CD14-positive monocyte (primary cell): Measurements from ENCODE around the gene ELF5. TPM values are rescaled to one million over a fixed set of nuclear protein-coding genes. Genes with fewer than 3 reads are reported as not detected.

Source experiments
- DNase-seq, 3 donors: peaks; one replicate each; pipeline ENCODE4 v3.0.0-alpha.2; 2011 to 2022
- H2AFZ ChIP-seq: 2 replicates; pipeline ENCODE4 v1.6.0; 2012; ENCODE audit warnings: mild to moderate bottlenecking, low read depth, low read length, inconsistent platforms; ENCODE audit not compliant: insufficient read depth, poor library complexity, severe bottlenecking
- H3K27ac ChIP-seq, 2 donors: 1 replicate in 1 of 2; 2 replicates in 1 of 2; pipeline ENCODE4 v1.5.1; 2012 to 2013; ENCODE audit warnings: low read length in 2 of 2, control low read depth in 1 of 2, inconsistent platforms in 1 of 2, low read depth in 1 of 2, mild to moderate bottlenecking in 1 of 2
- H3K27me3 ChIP-seq, 2 donors: one replicate each; pipeline versions ENCODE4 v1.6.0 to v1.6.1; 2011 to 2013; ENCODE audit warnings: low read length in 2 of 2; ENCODE audit not compliant: control insufficient read depth in 2 of 2, insufficient read depth in 2 of 2
- H3K36me3 ChIP-seq, 2 donors: replicated peaks in 1 of 2; 1 replicate in 1 of 2; 2 replicates in 1 of 2; pipeline versions ENCODE4 v1.5.1 to v1.6.1; 2012 to 2013; ENCODE audit warnings: low read length in 2 of 2, control low read depth in 1 of 2, inconsistent platforms in 1 of 2, mild to moderate bottlenecking in 1 of 2; ENCODE audit not compliant: insufficient read depth in 2 of 2, control insufficient read depth in 1 of 2
- H3K4me1 ChIP-seq, 2 donors: 1 replicate in 1 of 2; 2 replicates in 1 of 2; pipeline versions ENCODE4 v1.5.1 to v1.6.1; 2012 to 2013; ENCODE audit warnings: low read length in 2 of 2, control low read depth in 1 of 2, inconsistent platforms in 1 of 2, mild to moderate bottlenecking in 1 of 2, moderate library complexity in 1 of 2; ENCODE audit not compliant: insufficient read depth in 2 of 2, control insufficient read depth in 1 of 2
- H3K4me2 ChIP-seq: replicated peaks from 2 replicates; pipeline ENCODE3; 2012; ENCODE audit warnings: low read length, moderate library complexity, mild to moderate bottlenecking; ENCODE audit not compliant: poor library complexity, severe bottlenecking; ENCODE audit errors: extremely low read depth
- H3K4me3 ChIP-seq, 3 experiments: fragments of 200-600 bp in 1 of 3; sonication (generic) in 1 of 3; replicated peaks in 1 of 3; 1 replicate in 2 of 3; 2 replicates in 1 of 3; pipeline ENCODE4 v1.5.1; 2011 to 2013; ENCODE audit warnings: low read length in 3 of 3, mild to moderate bottlenecking in 3 of 3, control low read depth in 2 of 3, low read depth in 2 of 3, inconsistent platforms in 1 of 3, moderate library complexity in 1 of 3
- H3K79me2 ChIP-seq: 2 replicates; pipeline ENCODE4 v1.6.0; 2012; ENCODE audit warnings: mild to moderate bottlenecking, control low read depth, inconsistent platforms, low read length, moderate library complexity; ENCODE audit not compliant: insufficient read depth
- H3K9ac ChIP-seq: 2 replicates; pipeline ENCODE4 v1.6.0; 2017; ENCODE audit warnings: low read length, mild to moderate bottlenecking; ENCODE audit not compliant: insufficient read depth, poor library complexity, severe bottlenecking
- H3K9me3 ChIP-seq, 2 donors: replicated peaks in 1 of 2; 1 replicate in 1 of 2; 2 replicates in 1 of 2; pipeline versions ENCODE4 v1.5.1 to v1.6.1; 2012 to 2013; ENCODE audit warnings: low read length in 2 of 2, control low read depth in 1 of 2; ENCODE audit not compliant: control insufficient read depth in 1 of 2, insufficient read depth in 1 of 2
- H4K20me1 ChIP-seq: 2 replicates; pipeline ENCODE4 v1.6.0; 2012; ENCODE audit warnings: mild to moderate bottlenecking, low read length, control low read depth, moderate library complexity; ENCODE audit not compliant: insufficient read depth
- H3K27ac Mint-ChIP-seq, 7 donors: one replicate each; pipeline ENCODE4 v1.8.0; 2020; ENCODE audit warnings: mild to moderate bottlenecking in 7 of 7, mixed read lengths in 7 of 7, moderate library complexity in 6 of 7, inconsistent platforms in 2 of 7
- H3K27me3 Mint-ChIP-seq, 3 donors: one replicate each; pipeline ENCODE4 v1.8.0; 2021 to 2022; ENCODE audit warnings: low read depth in 3 of 3, mild to moderate bottlenecking in 3 of 3, mixed read lengths in 3 of 3, moderate library complexity in 3 of 3, inconsistent platforms in 1 of 3
- H3K36me3 Mint-ChIP-seq, 2 donors: one replicate each; pipeline ENCODE4 v1.8.0; 2020; ENCODE audit warnings: mixed read lengths in 2 of 2, inconsistent platforms in 1 of 2, mild to moderate bottlenecking in 1 of 2
- H3K4me1 Mint-ChIP-seq: one replicate; pipeline ENCODE4 v1.8.0; 2020; ENCODE audit warnings: mild to moderate bottlenecking, mixed read lengths
- H3K4me3 Mint-ChIP-seq, 2 donors: one replicate each; pipeline ENCODE4 v1.8.0; 2020; ENCODE audit warnings: mild to moderate bottlenecking in 2 of 2, mixed read lengths in 2 of 2, moderate library complexity in 1 of 2
- H3K9me3 Mint-ChIP-seq, 7 donors: one replicate each; pipeline ENCODE4 v1.8.0; 2020 to 2022; ENCODE audit warnings: mixed read lengths in 7 of 7, mild to moderate bottlenecking in 6 of 7, moderate library complexity in 6 of 7, inconsistent platforms in 2 of 7
- CTCF ChIP-seq: fragments of 200-600 bp; IDR thresholded peaks from one replicate; pipeline ENCODE4 v1.8.0; 2022; ENCODE audit warnings: antibody characterized with exemption, mild to moderate bottlenecking
- WGBS: methylation state at CpG from one replicate; pipeline ENCODE4 v1.1.5; 2013; ENCODE audit warnings: missing lambda C conversion rate; ENCODE audit not compliant: insufficient coverage; 5-methylcytosine and 5-hydroxymethylcytosine counted together
- intact Hi-C, 2 donors: fragments of 100-400 bp; cut with micrococcal nuclease; formaldehyde crosslinking; loops; one replicate each; pipeline versions ENCODE4 v1.15.0 to v1.15.1; 2023
- polyA plus RNA-seq, 3 donors: library from polyadenylated mRNA; depleted of rRNA in 1 of 3; unstranded in 2 of 3; stranded (reverse) in 1 of 3; fragments of 300-500 nt in 2 of 3; fragments of >200 nt in 1 of 3; fragmentation: Illumina TruSeq in 2 of 3; gene quantifications; 1 replicate in 2 of 3; 2 replicates in 1 of 3; pipeline ENCODE4 v1.2.3, GENCODE V29; 2012 to 2021

The ELF5 gene
- polyA plus RNA-seq, 3 donors = 0.27 TPM; not detected in 2

- no peak overlapping the region for H3K9ac ChIP-seq
- H3K27me3 ChIP-seq = peaks cover 0 to 3% of the 10 kb centered on the region in 2 donors
- H3K4me1 Mint-ChIP-seq = no peaks in the 10 kb centered on the region
- H4K20me1 ChIP-seq = no peaks in the 10 kb centered on the region
- no peaks in the 10 kb centered on the region for H3K36me3 ChIP-seq
- no peak overlapping the region for H2AFZ ChIP-seq
- no peak overlapping the region for H3K4me3 Mint-ChIP-seq
- TF ChIP-seq CTCF = no peak
- no peak overlapping the region for H3K27ac Mint-ChIP-seq
- H3K36me3 Mint-ChIP-seq = no peaks in the 10 kb centered on the region
- peaks cover under 1 to 6% (median 4%) of the 10 kb centered on the region in 7 donors for H3K9me3 Mint-ChIP-seq
- no CpG with 5 or more reads among the region's 1 CpG for WGBS
- no peak for DNase-seq
- peaks cover 2 to 5% of the 10 kb centered on the region in 2 donors for H3K9me3 ChIP-seq
- H3K27me3 Mint-ChIP-seq = peaks cover 1 to 3% (median 2%) of the 10 kb centered on the region in 3 donors
- no peaks in the 10 kb centered on the region for H3K79me2 ChIP-seq
- no peak overlapping the region for H3K27ac ChIP-seq
- intact Hi-C loops = no loop called here
- H3K4me2 ChIP-seq = no peak overlapping the region
- H3K4me3 ChIP-seq = no peak overlapping the region
- H3K4me1 ChIP-seq = no peaks in the 10 kb centered on the region
Measured at GRCh38 chr11:34529643-34530042, 16.0 kb upstream of the ELF5 start.

- H3K36me3 Mint-ChIP-seq = no peaks in the 10 kb centered on the region
- 80% methylated on average over 1 of the region's 2 CpGs for WGBS
- H3K4me1 Mint-ChIP-seq = no peaks in the 10 kb centered on the region
- H3K4me2 ChIP-seq = no peak overlapping the region
- peaks cover 0 to 3% of the 10 kb centered on the region in 2 donors for H3K27me3 ChIP-seq
- no peak for TF ChIP-seq CTCF
- peaks cover 0 to 2% (median 0%) of the 10 kb centered on the region in 3 donors for H3K27me3 Mint-ChIP-seq
- intact Hi-C loops = no loop called here
- no peaks in the 10 kb centered on the region for H4K20me1 ChIP-seq
- no peaks in the 10 kb centered on the region for H3K4me1 ChIP-seq
- H3K9ac ChIP-seq = no peak overlapping the region
- H3K27ac ChIP-seq = no peak overlapping the region
- H3K9me3 Mint-ChIP-seq = peaks cover 0 to 2% (median 0%) of the 10 kb centered on the region in 7 donors
- no peak overlapping the region for H2AFZ ChIP-seq
- no peaks in the 10 kb centered on the region for H3K79me2 ChIP-seq
- no peak overlapping the region for H3K4me3 Mint-ChIP-seq
- no peak overlapping the region for H3K4me3 ChIP-seq
- H3K36me3 ChIP-seq = no peaks in the 10 kb centered on the region
- DNase-seq = no peak
- no peaks in the 10 kb centered on the region for H3K9me3 ChIP-seq
- H3K27ac Mint-ChIP-seq = no peak overlapping the region
Measured at GRCh38 chr11:34528072-34528471, 14.5 kb upstream of the ELF5 start.
